ENCODE data around the gene NOL4L.
A peak's percentile ranks its signal among the peaks of the same experiment; 100 is the strongest.

Gene NOL4L

GRCh38 chr20:32449057-32449889 lies 135.9 kb downstream of the NOL4L start:
- FAIRE-seq (no peak), DNase-seq (ENCODE audit: insufficient read length, low spot score) (no peak)
- TF ChIP-seq POU2F2 (IDR thresholded peaks at IDR 0.05; ENCODE audit: low read depth, low read length) (no peak), POLR2A (IDR thresholded peaks at IDR 0.05; ENCODE audit: low read depth, low read length) (no peak), POLR2AphosphoS5 (IDR thresholded peaks at IDR 0.05; ENCODE audit: low read depth, low read length) (no peak)

GRCh38 chr20:32448306-32449056 lies 136.7 kb downstream of the NOL4L start:
- TF ChIP-seq TAF1 (IDR thresholded peaks at IDR 0.05; ENCODE audit: low read depth, low read length) = no peak
- no peak for TF ChIP-seq SPI1 (IDR thresholded peaks at IDR 0.05; ENCODE audit: low read depth, low read length)
- TF ChIP-seq PAX5 (IDR thresholded peaks at IDR 0.05; ENCODE audit: insufficient read depth, low read length, severe bottlenecking) = no peak
- no peak for TF ChIP-seq POU2F2 (IDR thresholded peaks at IDR 0.05; ENCODE audit: low read depth, low read length)
- no peak for TF ChIP-seq POLR2AphosphoS5 (IDR thresholded peaks at IDR 0.05; ENCODE audit: low read depth, low read length)
- no peak for TF ChIP-seq POLR2A (IDR thresholded peaks at IDR 0.05; ENCODE audit: low read depth, low read length)
- FAIRE-seq (no peak), DNase-seq (ENCODE audit: insufficient read length, low spot score) (no peak)

- no peak for FAIRE-seq
- TF ChIP-seq POLR2AphosphoS5 (IDR thresholded peaks at IDR 0.05; ENCODE audit: low read depth, low read length) (no peak), POLR2A (IDR thresholded peaks at IDR 0.05; ENCODE audit: low read depth, low read length) (no peak), POU2F2 (IDR thresholded peaks at IDR 0.05; ENCODE audit: low read depth, low read length) (no peak), PAX5 (IDR thresholded peaks at IDR 0.05; ENCODE audit: insufficient read depth, low read length, severe bottlenecking) (no peak), TAF1 (IDR thresholded peaks at IDR 0.05; ENCODE audit: low read depth, low read length) (no peak), SPI1 (IDR thresholded peaks at IDR 0.05; ENCODE audit: low read depth, low read length) (no peak)
Measured at GRCh38 chr20:32447136-32448027, 137.8 kb downstream of the NOL4L start.

GRCh38 chr20:32446301-32447100 lies 138.6 kb downstream of the NOL4L start:
- DNase-seq (ENCODE audit: insufficient read length, low spot score) (no peak), FAIRE-seq (no peak)
- TF ChIP-seq TAF1 (IDR thresholded peaks at IDR 0.05; ENCODE audit: low read depth, low read length) = no peak
- TF ChIP-seq POLR2A (IDR thresholded peaks at IDR 0.05; ENCODE audit: low read depth, low read length) = no peak
- TF ChIP-seq POU2F2 (IDR thresholded peaks at IDR 0.05; ENCODE audit: low read depth, low read length) = no peak
- TF ChIP-seq PAX5 (IDR thresholded peaks at IDR 0.05; ENCODE audit: insufficient read depth, low read length, severe bottlenecking) = no peak
- TF ChIP-seq POLR2AphosphoS5 (IDR thresholded peaks at IDR 0.05; ENCODE audit: low read depth, low read length) = no peak
- no peak for TF ChIP-seq SPI1 (IDR thresholded peaks at IDR 0.05; ENCODE audit: low read depth, low read length)

More at GRCh38 chr20:32447136-32448027, 137.8 kb downstream of the NOL4L start:
- DNase-seq (ENCODE audit: insufficient read length, low spot score) = no peak

GRCh38 chr20:32445539-32446273 lies 139.4 kb downstream of the NOL4L start:
- FAIRE-seq = no peak
- TF ChIP-seq PAX5 (IDR thresholded peaks at IDR 0.05; ENCODE audit: insufficient read depth, low read length, severe bottlenecking) = no peak
- no peak for TF ChIP-seq POLR2AphosphoS5 (IDR thresholded peaks at IDR 0.05; ENCODE audit: low read depth, low read length)
- TF ChIP-seq TAF1 (IDR thresholded peaks at IDR 0.05; ENCODE audit: low read depth, low read length) = no peak
- no peak for TF ChIP-seq POU2F2 (IDR thresholded peaks at IDR 0.05; ENCODE audit: low read depth, low read length)
- peak; percentile 45 for TF ChIP-seq SPI1 (IDR thresholded peaks at IDR 0.05; ENCODE audit: low read depth, low read length)
- TF ChIP-seq POLR2A (IDR thresholded peaks at IDR 0.05; ENCODE audit: low read depth, low read length) = no peak
- DNase-seq (ENCODE audit: insufficient read length, low spot score) = no peak

GRCh38 chr20:32444474-32445220 lies 140.5 kb downstream of the NOL4L start:
- TF ChIP-seq POLR2AphosphoS5 (IDR thresholded peaks at IDR 0.05; ENCODE audit: low read depth, low read length) (no peak), TAF1 (IDR thresholded peaks at IDR 0.05; ENCODE audit: low read depth, low read length) (no peak), PAX5 (IDR thresholded peaks at IDR 0.05; ENCODE audit: insufficient read depth, low read length, severe bottlenecking) (no peak), POU2F2 (IDR thresholded peaks at IDR 0.05; ENCODE audit: low read depth, low read length) (no peak)
- no peak for FAIRE-seq

GRCh38 chr20:32443386-32443974 lies 141.7 kb downstream of the NOL4L start:
- no peak for FAIRE-seq
- DNase-seq (ENCODE audit: insufficient read length, low spot score) = no peak
- TF ChIP-seq POLR2A (IDR thresholded peaks at IDR 0.05; ENCODE audit: low read depth, low read length) (no peak), TAF1 (IDR thresholded peaks at IDR 0.05; ENCODE audit: low read depth, low read length) (no peak), SPI1 (IDR thresholded peaks at IDR 0.05; ENCODE audit: low read depth, low read length) (no peak), POLR2AphosphoS5 (IDR thresholded peaks at IDR 0.05; ENCODE audit: low read depth, low read length) (no peak), PAX5 (IDR thresholded peaks at IDR 0.05; ENCODE audit: insufficient read depth, low read length, severe bottlenecking) (no peak), POU2F2 (IDR thresholded peaks at IDR 0.05; ENCODE audit: low read depth, low read length) (no peak)

More at GRCh38 chr20:32444474-32445220, 140.5 kb downstream of the NOL4L start:
- no peak for DNase-seq (ENCODE audit: insufficient read length, low spot score)
